Uterus (tissue), 4 donors: ENCODE data around the gene P2RY11. TPM values are rescaled to one million over a fixed set of nuclear protein-coding genes. Genes with fewer than 3 reads are reported as not detected.

Experiments
- DNase-seq, 2 donors: peaks; one replicate each; pipeline ENCODE4 v3.0.0-alpha.2; 2019 to 2020
- H3K27ac ChIP-seq, 2 donors: fragments of 200-600 bp; sonication (generic); 1 replicate in 1 of 2; 2 replicates in 1 of 2; pipeline ENCODE4 v1.5.1; 2016 to 2018
- H3K27me3 ChIP-seq, 2 donors: fragments of 200-600 bp; sonication (generic); one replicate each; pipeline ENCODE4 v1.5.1; 2018 to 2019; ENCODE audit warnings: control low read depth in 1 of 2
- H3K36me3 ChIP-seq, 2 donors: fragments of 200-600 bp; sonication (generic); one replicate each; pipeline ENCODE4 v1.5.1; 2019; ENCODE audit warnings: control low read depth in 1 of 2
- H3K4me1 ChIP-seq, 2 donors: fragments of 200-600 bp; sonication (generic); one replicate each; pipeline ENCODE4 v1.5.1; 2018 to 2019; ENCODE audit warnings: control low read depth in 1 of 2
- H3K4me3 ChIP-seq, 2 donors: fragments of 200-600 bp; sonication (generic); 1 replicate in 1 of 2; 2 replicates in 1 of 2; pipeline ENCODE4 v1.5.1; 2018 to 2019; ENCODE audit warnings: mild to moderate bottlenecking in 1 of 2
- H3K9me3 ChIP-seq, 2 donors: fragments of 200-600 bp; sonication (generic); one replicate each; pipeline ENCODE4 v1.5.1; 2019; ENCODE audit warnings: control low read depth in 1 of 2
- POLR2A ChIP-seq, 2 donors: fragments of 450-650 bp; IDR thresholded peaks; one replicate each; pipeline ENCODE4 v1.6.1; 2016; ENCODE audit warnings: antibody characterized with exemption in 2 of 2, mild to moderate bottlenecking in 1 of 2, moderate library complexity in 1 of 2
- intact Hi-C: fragments of 100-400 bp; cut with DNase I; formaldehyde crosslinking; loops from one replicate; pipeline ENCODE4 v1.15.1; 2023; ENCODE audit warnings: low total_unique reads
- total RNA-seq, 4 donors: library from RNA; depleted of rRNA in 3 of 4; stranded (reverse); fragments of >200 nt in 3 of 4; gene quantifications; one replicate each; pipeline versions ENCODE4 v1.1.0 to v1.2.4, GENCODE V29; 2014 to 2023
- TF ChIP-seq, protein P1 (sequence below), 4 experiments: fragments of 200-600 bp in 2 of 4; fragments of 450-650 bp in 2 of 4; sonication (generic) in 2 of 4; IDR thresholded peaks; one replicate each; pipeline ENCODE4 v1.5.1; 2016 to 2019; ENCODE audit warnings: antibody characterized with exemption in 4 of 4, mild to moderate bottlenecking in 2 of 4, moderate library complexity in 1 of 4
- donor health status: DM: yes; HTN: yes; CAD: no.

P2RY11 gene
- total RNA-seq, 4 donors from 2014 or later = 0.51 to 19.1 (median 4.4) TPM

DNA sequence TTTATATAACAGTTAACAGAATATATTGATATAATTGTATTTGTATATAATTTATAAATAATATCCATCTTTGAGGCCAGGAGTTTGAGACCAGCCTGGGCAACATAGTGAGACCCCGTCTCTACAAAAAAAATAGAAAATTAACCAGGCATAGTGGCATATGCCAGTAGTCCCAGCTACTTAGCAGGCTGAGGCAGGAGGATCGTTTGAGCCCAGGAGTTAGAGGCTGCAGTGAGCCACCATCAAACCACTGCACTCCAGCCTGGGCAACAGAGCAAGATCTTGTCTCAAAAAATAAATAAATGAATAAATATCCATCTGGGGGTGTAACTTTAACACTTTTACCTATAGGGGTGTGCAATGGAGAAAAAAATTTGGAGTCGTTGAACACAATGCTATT lies 26.7 kb upstream of the P2RY11 start:
- no peak overlapping the region for H3K27ac ChIP-seq
- TF ChIP-seq, protein P1, sequence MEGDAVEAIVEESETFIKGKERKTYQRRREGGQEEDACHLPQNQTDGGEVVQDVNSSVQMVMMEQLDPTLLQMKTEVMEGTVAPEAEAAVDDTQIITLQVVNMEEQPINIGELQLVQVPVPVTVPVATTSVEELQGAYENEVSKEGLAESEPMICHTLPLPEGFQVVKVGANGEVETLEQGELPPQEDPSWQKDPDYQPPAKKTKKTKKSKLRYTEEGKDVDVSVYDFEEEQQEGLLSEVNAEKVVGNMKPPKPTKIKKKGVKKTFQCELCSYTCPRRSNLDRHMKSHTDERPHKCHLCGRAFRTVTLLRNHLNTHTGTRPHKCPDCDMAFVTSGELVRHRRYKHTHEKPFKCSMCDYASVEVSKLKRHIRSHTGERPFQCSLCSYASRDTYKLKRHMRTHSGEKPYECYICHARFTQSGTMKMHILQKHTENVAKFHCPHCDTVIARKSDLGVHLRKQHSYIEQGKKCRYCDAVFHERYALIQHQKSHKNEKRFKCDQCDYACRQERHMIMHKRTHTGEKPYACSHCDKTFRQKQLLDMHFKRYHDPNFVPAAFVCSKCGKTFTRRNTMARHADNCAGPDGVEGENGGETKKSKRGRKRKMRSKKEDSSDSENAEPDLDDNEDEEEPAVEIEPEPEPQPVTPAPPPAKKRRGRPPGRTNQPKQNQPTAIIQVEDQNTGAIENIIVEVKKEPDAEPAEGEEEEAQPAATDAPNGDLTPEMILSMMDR (IDR thresholded peaks at IDR 0.05) = no peak
- no peak for TF ChIP-seq POLR2A (IDR thresholded peaks at IDR 0.05)
- no peaks in the 10 kb centered on the region for H3K4me1 ChIP-seq
- no peak for DNase-seq
- intact Hi-C loops = no loop called here
- no peak overlapping the region for H3K4me3 ChIP-seq
- H3K9me3 ChIP-seq = no peaks in the 10 kb centered on the region
- no peaks in the 10 kb centered on the region for H3K36me3 ChIP-seq
- H3K27me3 ChIP-seq = no peaks in the 10 kb centered on the region

DNA sequence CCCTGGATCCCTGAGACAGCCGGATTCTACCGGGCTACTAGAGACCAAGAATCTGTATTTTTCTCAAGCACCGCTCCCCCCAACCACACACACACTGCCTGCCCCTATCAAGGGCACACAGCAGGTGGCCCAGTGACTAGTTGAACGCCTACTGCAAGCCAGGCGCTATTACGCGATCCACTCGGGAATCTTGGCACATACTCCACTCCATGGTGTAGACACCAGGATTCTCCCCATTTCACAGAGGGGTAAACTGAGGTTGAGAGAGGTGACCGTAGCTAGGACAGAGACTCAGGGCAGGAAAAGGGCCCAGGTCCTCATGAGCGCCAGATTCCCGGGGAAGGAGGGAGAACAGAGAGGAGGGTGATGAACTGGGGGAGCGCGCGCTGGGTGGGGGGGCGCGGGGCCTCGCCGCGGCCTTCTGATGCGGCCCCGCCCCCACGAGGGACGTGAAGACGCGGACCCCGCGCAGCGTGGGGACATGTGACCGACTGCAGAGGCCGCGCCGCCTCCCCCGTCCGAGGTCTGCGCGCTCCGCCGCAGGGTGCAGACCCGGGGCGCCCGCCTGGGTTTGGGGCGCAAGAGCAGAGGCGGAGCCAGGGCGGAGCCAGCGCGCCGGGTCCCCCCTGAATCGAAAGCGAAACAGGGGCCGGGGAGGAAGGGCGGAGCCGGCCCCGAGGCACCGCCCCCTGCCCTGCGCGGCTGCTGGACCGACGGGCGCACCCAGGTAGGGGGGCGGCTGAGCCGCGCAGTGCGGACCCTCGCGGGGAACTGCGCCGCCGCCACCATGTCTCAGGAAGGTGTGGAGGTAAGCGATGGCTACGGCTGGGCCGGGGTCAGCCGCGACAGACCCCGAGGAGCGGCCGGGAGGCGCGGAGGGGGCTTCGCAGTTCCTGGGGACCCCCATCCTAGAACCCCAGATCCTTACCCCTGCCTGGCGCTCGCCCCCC lies 25.6 kb upstream of the P2RY11 start, which contains the start of gene SHFL:
SHFL (plus strand) TSS at position 677 of the 950 bp plus-strand sequence; CDS start at position 788, 111 bp downstream.
- peak in 1 of 2 donors; percentile 68 for TF ChIP-seq POLR2A (IDR thresholded peaks at IDR 0.05)
- TF ChIP-seq, protein P1 (IDR thresholded peaks at IDR 0.05) = no peak
- H3K4me1 ChIP-seq = no peaks in the 10 kb centered on the region
- DNase-seq = peak; percentile 72 to 82
- intact Hi-C loops = no loop called here
- no peaks in the 10 kb centered on the region for H3K27me3 ChIP-seq
- H3K36me3 ChIP-seq = no peaks in the 10 kb centered on the region
- H3K9me3 ChIP-seq = no peaks in the 10 kb centered on the region
- H3K4me3 ChIP-seq = peak within 1 kb of the TSS; percentile 81 to 91
- peak within 1 kb of the TSS; percentile 89 to 91 for H3K27ac ChIP-seq

DNA sequence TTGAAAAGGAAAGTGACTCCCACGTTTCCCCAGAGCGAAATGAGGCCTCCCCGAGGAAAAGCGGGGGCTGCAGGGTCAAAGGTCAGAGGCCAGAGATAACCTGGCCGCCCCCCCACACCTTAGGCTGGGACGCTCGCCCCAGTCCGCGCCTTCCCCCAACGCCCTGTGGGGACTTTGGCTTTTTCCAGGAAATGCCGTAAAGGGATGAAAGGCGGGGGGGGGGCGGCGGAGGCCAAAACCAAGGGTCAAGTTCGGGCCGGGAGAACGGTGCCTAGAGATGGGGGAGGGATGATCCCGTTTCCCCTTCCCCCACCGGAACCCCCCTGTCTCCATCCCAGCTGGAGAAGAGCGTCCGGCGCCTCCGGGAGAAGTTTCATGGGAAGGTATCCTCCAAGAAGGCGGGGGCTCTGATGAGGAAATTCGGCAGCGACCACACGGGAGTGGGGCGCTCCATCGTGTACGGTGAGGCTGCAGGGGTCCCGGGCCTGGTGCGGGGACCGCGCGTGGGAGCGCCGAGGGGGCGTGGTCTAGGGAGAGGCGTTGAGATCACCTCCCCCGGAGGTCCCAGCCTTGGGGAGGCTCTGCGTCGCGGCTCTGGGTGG lies 24.8 kb upstream of the P2RY11 start:
- DNase-seq = peak; percentile 43 to 50
- no peak for TF ChIP-seq POLR2A (IDR thresholded peaks at IDR 0.05)
- TF ChIP-seq, protein P1 (IDR thresholded peaks at IDR 0.05) = no peak
- H3K27me3 ChIP-seq = no peaks in the 10 kb centered on the region
- peak overlapping the region; percentile 81 to 91 for H3K4me3 ChIP-seq
- intact Hi-C loops = no loop called here
- H3K27ac ChIP-seq = peak overlapping the region; percentile 89 to 91
- no peaks in the 10 kb centered on the region for H3K9me3 ChIP-seq
- H3K4me1 ChIP-seq = no peaks in the 10 kb centered on the region
- no peaks in the 10 kb centered on the region for H3K36me3 ChIP-seq

DNA sequence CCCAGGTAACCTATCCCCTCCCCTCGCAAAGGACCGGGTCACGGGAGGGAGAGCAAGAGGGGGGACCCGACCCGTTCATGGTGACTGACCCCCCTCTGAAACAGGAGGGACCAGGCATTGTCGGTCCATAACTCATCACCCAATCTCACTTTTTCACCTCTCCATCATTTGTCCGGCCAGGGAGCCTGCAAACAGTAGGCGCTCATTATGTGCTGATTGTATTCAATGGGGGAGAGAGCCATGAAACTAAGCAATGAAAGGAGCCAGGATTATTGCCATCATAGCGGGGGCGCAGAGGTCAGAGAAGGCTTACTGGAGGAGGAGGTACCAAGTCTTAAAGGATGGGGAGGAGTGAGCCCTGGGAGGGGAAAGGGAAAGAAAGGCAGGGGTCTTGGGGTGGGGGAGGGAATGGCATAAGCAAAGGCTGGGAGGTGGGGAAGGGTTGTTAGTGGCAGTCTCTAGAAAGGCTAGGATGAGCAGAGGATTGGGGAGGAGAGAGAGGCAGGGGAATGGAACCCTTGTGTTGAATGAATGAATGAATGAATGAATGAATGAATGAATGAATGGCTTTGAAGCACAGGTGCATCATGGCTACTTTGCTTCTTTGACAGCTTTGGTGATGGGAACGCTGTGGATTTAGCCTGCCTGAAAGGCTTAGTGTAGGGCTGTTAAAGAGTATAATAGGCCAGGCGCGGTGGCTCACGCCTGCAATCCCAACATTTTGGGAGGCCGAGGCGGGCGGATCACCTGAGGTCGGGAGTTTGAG lies 24.0 kb upstream of the P2RY11 start:
- Histone ChIP-seq H3K9me3 (no peaks in the 10 kb centered on the region), H3K27me3 (no peaks in the 10 kb centered on the region), H3K36me3 (no peaks in the 10 kb centered on the region), H3K27ac (peak overlapping the region; percentile 89 to 91), H3K4me1 (no peaks in the 10 kb centered on the region), H3K4me3 (peak overlapping the region in 1 of 2 donors; percentile 81)
- TF ChIP-seq POLR2A (IDR thresholded peaks at IDR 0.05) = no peak
- TF ChIP-seq, protein P1 (IDR thresholded peaks at IDR 0.05) = no peak
- no peak for DNase-seq
- intact Hi-C loops = no loop called here
